SU-DHL-6 (cell line): ENCODE results near the gene CCNQ.

Experiments used
- H2AFZ ChIP-seq: fragments of 200-600 bp; sonication (generic); 2 replicates; pipeline ENCODE4 v1.6.1; 2014; ENCODE audit warnings: low read depth, mild to moderate bottlenecking, moderate library complexity, mixed read lengths, antibody characterized with exemption, low read length; ENCODE audit not compliant: severe bottlenecking
- H3F3A ChIP-seq: fragments of 200-600 bp; shearing (Covaris generic); 2 replicates; pipeline ENCODE4 v1.6.0; 2016; ENCODE audit warnings: antibody characterized with exemption, mild to moderate bottlenecking; ENCODE audit not compliant: insufficient read depth
- H3K27ac ChIP-seq: fragments of 200-600 bp; sonication (generic); 2 replicates; pipeline ENCODE4 v1.5.1; 2016; ENCODE audit warnings: low read depth, mild to moderate bottlenecking, low read length, moderate library complexity, mixed read lengths
- H3K27me3 ChIP-seq: fragments of 200-600 bp; sonication (generic), shearing (Covaris generic); 2 replicates; pipeline ENCODE4 v1.6.0; 2014; ENCODE audit warnings: mild to moderate bottlenecking, low read length
- H3K36me3 ChIP-seq: fragments of 200-600 bp; sonication (generic); 2 replicates; pipeline ENCODE4 v1.6.1; 2014; ENCODE audit warnings: mild to moderate bottlenecking, low read length, mixed read lengths
- H3K4me2 ChIP-seq: fragments of 300-600, 200-600 bp; shearing (Covaris generic), sonication (generic); 2 replicates; pipeline ENCODE4 v1.6.0; 2014; ENCODE audit warnings: low read length, low read depth, mild to moderate bottlenecking; ENCODE audit not compliant: poor library complexity, severe bottlenecking
- H3K4me3 ChIP-seq: fragments of 200-600 bp; sonication (generic); 2 replicates; pipeline ENCODE4 v1.5.1; 2014; ENCODE audit warnings: antibody characterized with exemption, low read length, mild to moderate bottlenecking, mixed read lengths; ENCODE audit not compliant: insufficient read depth, poor library complexity, severe bottlenecking
- H3K79me2 ChIP-seq: fragments of 200-600 bp; sonication (generic); 2 replicates; pipeline ENCODE4 v1.6.1; 2014; ENCODE audit warnings: mild to moderate bottlenecking, low read length, moderate library complexity; ENCODE audit not compliant: insufficient read depth
- H3K9ac ChIP-seq: fragments of 200-600 bp; sonication (generic); 2 replicates; pipeline ENCODE4 v1.7.0; 2014; ENCODE audit warnings: mild to moderate bottlenecking, low read length
- H3K9me2 ChIP-seq: fragments of 200-600 bp; sonication (generic); replicated peaks from 2 replicates; pipeline ENCODE4 v1.6.1; 2014; ENCODE audit warnings: low read length; ENCODE audit not compliant: insufficient read depth
- H3K9me3 ChIP-seq: fragments of 200-600 bp; sonication (generic); 2 replicates; pipeline ENCODE4 v1.6.1; 2014; ENCODE audit warnings: low read length, mixed read lengths; ENCODE audit not compliant: insufficient read depth
- H4K20me1 ChIP-seq: fragments of 200-600 bp; sonication (generic); 2 replicates; pipeline ENCODE4 v1.6.1; 2014; ENCODE audit warnings: low read depth, mild to moderate bottlenecking, antibody characterized with exemption, low read length, moderate library complexity, mixed read lengths
- CTCF ChIP-seq: fragments of 200-600 bp; sonication (generic); IDR thresholded peaks from one replicate; pipeline ENCODE4 v1.5.1; 2017; ENCODE audit warnings: antibody characterized with exemption, mild to moderate bottlenecking, low read length, moderate library complexity; ENCODE audit not compliant: insufficient read depth, poor library complexity, severe bottlenecking
- EZH2phosphoT487 ChIP-seq: fragments of 200-600 bp; sonication (generic), shearing (Covaris generic); conservative IDR thresholded peaks from 2 replicates; pipeline ENCODE4 v1.6.1; 2018; ENCODE audit warnings: mild to moderate bottlenecking, antibody characterized with exemption, low read length, moderate library complexity, mixed read lengths

Gene CCNQ

GRCh38 chrX:153539171-153539978 is 59.6 kb downstream of the CCNQ start:
- H3K27ac ChIP-seq, result no peak overlapping the region
- H2AFZ ChIP-seq, result no peak overlapping the region
- no peak overlapping the region for H3K9ac ChIP-seq
- no peak overlapping the region for H3K4me2 ChIP-seq
- no peaks in the 10 kb centered on the region for H3K79me2 ChIP-seq
- no peaks in the 10 kb centered on the region for H3K9me2 ChIP-seq
- H3K4me3 ChIP-seq, result no peak overlapping the region
- no peaks in the 10 kb centered on the region for H3K9me3 ChIP-seq
- H3F3A ChIP-seq, result no peaks in the 10 kb centered on the region
- no peaks in the 10 kb centered on the region for H3K27me3 ChIP-seq
- no peaks in the 10 kb centered on the region for H4K20me1 ChIP-seq
- TF ChIP-seq CTCF, result peak; percentile 62
- TF ChIP-seq EZH2phosphoT487, result no peak
- no peaks in the 10 kb centered on the region for H3K36me3 ChIP-seq

- H3K9me2 ChIP-seq, result no peaks in the 10 kb centered on the region
- TF ChIP-seq EZH2phosphoT487, result no peak
- no peak for TF ChIP-seq CTCF
Measured at GRCh38 chrX:153538424-153538823, 60.5 kb downstream of the CCNQ start.

More at GRCh38 chrX:153538424-153538823, 60.5 kb downstream of the CCNQ start:
- no peaks in the 10 kb centered on the region for H4K20me1 ChIP-seq
- H3K9ac ChIP-seq, result no peak overlapping the region
- H2AFZ ChIP-seq, result no peak overlapping the region
- no peak overlapping the region for H3K4me3 ChIP-seq
- H3K27ac ChIP-seq, result no peak overlapping the region
- no peaks in the 10 kb centered on the region for H3K9me3 ChIP-seq
- no peak overlapping the region for H3K4me2 ChIP-seq
- no peaks in the 10 kb centered on the region for H3K36me3 ChIP-seq
- no peaks in the 10 kb centered on the region for H3F3A ChIP-seq
- no peaks in the 10 kb centered on the region for H3K27me3 ChIP-seq
- no peaks in the 10 kb centered on the region for H3K79me2 ChIP-seq
